Neural cell (in vitro differentiated cells): ENCODE data around the gene HUWE1. TPM values are rescaled to one million over a fixed set of nuclear protein-coding genes. Genes with fewer than 3 reads are reported as not detected.

Source experiments
- polyA plus RNA-seq: library from polyadenylated mRNA; depleted of rRNA; stranded (reverse); fragments of >200 nt; gene quantifications from 2 replicates; pipeline ENCODE4 v1.2.3, GENCODE V29; 2014
- small RNA-seq, 3 experiments: library from RNA; depleted of rRNA; stranded (forward); fragments of <200 nt; gene quantifications; one replicate each; pipeline ENCODE3, GENCODE V24; 2012

HUWE1 gene
- polyA plus RNA-seq, 1 donor from 2014 or later: 25.0 TPM

Small RNA genes lying within 50 kb of the gene (small RNA-seq; reads per million reads assigned to genes)
- gene MIR98 (71.6 to 150 (median 144) reads per million in 3 experiments), gene MIRLET7F2 (389 to 1,143 (median 1,096) reads per million in 3 experiments)
